ENCODE measurements around the gene ASIC2.

ASIC2 gene

GRCh38 chr17:33055171-33055611, 237.9 kb downstream of the ASIC2 start:
- FAIRE-seq: no peak

- no peak for FAIRE-seq
Observed at GRCh38 chr17:33054412-33054811, 238.7 kb downstream of the ASIC2 start.

- FAIRE-seq: no peak
Observed at GRCh38 chr17:33053676-33054075, 239.4 kb downstream of the ASIC2 start.

- no peak for FAIRE-seq
Observed at GRCh38 chr17:33052856-33053255, 240.2 kb downstream of the ASIC2 start.

GRCh38 chr17:33050611-33051140, 242.4 kb downstream of the ASIC2 start:
- FAIRE-seq: no peak

- FAIRE-seq: no peak
Observed at GRCh38 chr17:33049781-33050414, 243.2 kb downstream of the ASIC2 start.

- FAIRE-seq: no peak
Observed at GRCh38 chr17:33046361-33047255, 246.5 kb downstream of the ASIC2 start.

- FAIRE-seq: no peak
Observed at GRCh38 chr17:33045216-33045615, 247.9 kb downstream of the ASIC2 start.

GRCh38 chr17:33044771-33045170, 248.3 kb downstream of the ASIC2 start:
- no peak for FAIRE-seq

- no peak for FAIRE-seq
Observed at GRCh38 chr17:33040461-33040860, 252.6 kb downstream of the ASIC2 start.

GRCh38 chr17:33039874-33040273, 253.2 kb downstream of the ASIC2 start:
- FAIRE-seq: no peak

- no peak for FAIRE-seq
Observed at GRCh38 chr17:33038740-33039139, 254.4 kb downstream of the ASIC2 start.

GRCh38 chr17:33033176-33033575, 259.9 kb downstream of the ASIC2 start:
- no peak for FAIRE-seq

- FAIRE-seq: no peak
Observed at GRCh38 chr17:33028778-33029177, 264.3 kb downstream of the ASIC2 start.

- FAIRE-seq: no peak
Observed at GRCh38 chr17:33028061-33028460, 265.0 kb downstream of the ASIC2 start.

- FAIRE-seq: no peak
Observed at GRCh38 chr17:33024688-33025486, 268.2 kb downstream of the ASIC2 start.

GRCh38 chr17:33023790-33024189, 269.3 kb downstream of the ASIC2 start:
- no peak for FAIRE-seq

- no peak for FAIRE-seq
Observed at GRCh38 chr17:33021731-33022408, 271.2 kb downstream of the ASIC2 start.

GRCh38 chr17:33019161-33019890, 273.8 kb downstream of the ASIC2 start:
- no peak for FAIRE-seq

- no peak for FAIRE-seq
Observed at GRCh38 chr17:33017366-33017765, 275.7 kb downstream of the ASIC2 start.

GRCh38 chr17:33016920-33017319, 276.2 kb downstream of the ASIC2 start:
- FAIRE-seq: no peak

Measured in G401.6 (cell line).